HFFc6 (cell line): ENCODE measurements around the gene ITGAE. TPM values are rescaled to one million over a fixed set of nuclear protein-coding genes. Genes with fewer than 3 reads are reported as not detected.

Source experiments
- DNase-seq: peaks from one replicate; pipeline ENCODE4 v3.0.0-alpha.2; 2018
- H3K27ac Mint-ChIP-seq: 2 replicates; pipeline ENCODE4 v1.8.0; 2020; ENCODE audit warnings: mild to moderate bottlenecking, mixed read lengths
- H3K27me3 Mint-ChIP-seq: 2 replicates; pipeline ENCODE4 v1.8.0; 2021; ENCODE audit warnings: mild to moderate bottlenecking, moderate library complexity, mixed read lengths; ENCODE audit not compliant: insufficient read depth
- H3K36me3 Mint-ChIP-seq: 2 replicates; pipeline ENCODE4 v1.8.0; 2021; ENCODE audit warnings: low read depth, mixed read lengths
- H3K4me1 Mint-ChIP-seq: 2 replicates; pipeline ENCODE4 v1.8.0; 2020; ENCODE audit warnings: low read depth, mixed read lengths
- H3K4me3 Mint-ChIP-seq: 2 replicates; pipeline ENCODE4 v1.8.0; 2020; ENCODE audit warnings: mild to moderate bottlenecking, moderate library complexity, mixed read lengths
- H3K9me3 Mint-ChIP-seq: 2 replicates; pipeline ENCODE4 v1.8.0; 2020; ENCODE audit warnings: mild to moderate bottlenecking, mixed read lengths
- CTCF ChIP-seq: fragments of 200-600 bp; sonication (generic); IDR thresholded peaks from 2 replicates; pipeline ENCODE4 v1.5.0; 2021; ENCODE audit warnings: antibody characterized with exemption, mild to moderate bottlenecking
- total RNA-seq, 6 experiments: library from RNA; stranded (reverse); fragmentation: NEBNext Ultra II Directional; extraction: Animal tissue kit (Norgen Biotek cat#: 25700); gene quantifications; 2 replicates in 1 of 6; 3 replicates in 5 of 6; pipeline ENCODE4 v1.2.3, GENCODE V29; 2021

The ITGAE gene
- total RNA-seq, 6 experiments from 2014 or later: 28.2 to 35.0 (median 30.8) TPM

GRCh38 chr17:3773966-3774365 is 27.0 kb downstream of the ITGAE start:
- no peaks in the 10 kb centered on the region for H3K36me3 Mint-ChIP-seq
- peaks cover 19% of the 10 kb centered on the region for H3K4me1 Mint-ChIP-seq
- no peak for TF ChIP-seq CTCF
- H3K27ac Mint-ChIP-seq: no peak overlapping the region
- H3K4me3 Mint-ChIP-seq: no peak overlapping the region
- H3K9me3 Mint-ChIP-seq: no peaks in the 10 kb centered on the region
- peaks cover 2% of the 10 kb centered on the region for H3K27me3 Mint-ChIP-seq
- DNase-seq: no peak

- Mint-ChIP-seq H3K9me3 (peaks cover 2% of the 10 kb centered on the region; the same call in 1 of the 2 replicates), H3K27me3 (peaks cover 3% of the 10 kb centered on the region), H3K4me1 (peaks cover 19% of the 10 kb centered on the region), H3K27ac (peak overlapping the region; percentile 15; the same call in 1 of the 2 replicates), H3K36me3 (no peaks in the 10 kb centered on the region; the same call in 1 of the 2 replicates), H3K4me3 (0 out of 2 replicates have a peak overlapping the region, but pooled peaks have one; percentile 12)
- TF ChIP-seq CTCF: no peak
- DNase-seq: peak; percentile 46
These were observed 27.5 kb downstream of the ITGAE start for GRCh38 chr17:3773511-3773910.

GRCh38 chr17:3772764-3773163 is 28.2 kb downstream of the ITGAE start:
- peak; percentile 11; the same call in 1 of the 2 replicates for TF ChIP-seq CTCF
- no peak for DNase-seq
- Mint-ChIP-seq H3K27me3 (peaks cover 6% of the 10 kb centered on the region), H3K4me1 (peaks cover 19% of the 10 kb centered on the region), H3K36me3 (peaks cover 1% of the 10 kb centered on the region; the same call in 1 of the 2 replicates), H3K9me3 (peaks cover 7% of the 10 kb centered on the region; the same call in 1 of the 2 replicates), H3K4me3 (no peak overlapping the region), H3K27ac (no peak overlapping the region)

GRCh38 chr17:3771140-3771539 is 29.8 kb downstream of the ITGAE start:
- H3K4me1 Mint-ChIP-seq: peaks cover 19% of the 10 kb centered on the region
- no peak for DNase-seq
- H3K27ac Mint-ChIP-seq: no peak overlapping the region
- H3K9me3 Mint-ChIP-seq: peaks cover 12% of the 10 kb centered on the region; the same call in 1 of the 2 replicates
- peaks cover 5% of the 10 kb centered on the region; the same call in 1 of the 2 replicates for H3K36me3 Mint-ChIP-seq
- H3K27me3 Mint-ChIP-seq: peaks cover 10% of the 10 kb centered on the region
- TF ChIP-seq CTCF: no peak
- no peak overlapping the region for H3K4me3 Mint-ChIP-seq

GRCh38 chr17:3770466-3770865 is 30.5 kb downstream of the ITGAE start:
- no peak for DNase-seq
- Mint-ChIP-seq H3K9me3 (peaks cover 12% of the 10 kb centered on the region; the same call in 1 of the 2 replicates), H3K4me1 (peaks cover 24% of the 10 kb centered on the region), H3K27ac (no peak overlapping the region), H3K4me3 (no peak overlapping the region), H3K27me3 (peaks cover 10% of the 10 kb centered on the region), H3K36me3 (peaks cover 5% of the 10 kb centered on the region; the same call in 1 of the 2 replicates)
- no peak for TF ChIP-seq CTCF
